ENCODE results near the gene SUMO1.

DNA sequence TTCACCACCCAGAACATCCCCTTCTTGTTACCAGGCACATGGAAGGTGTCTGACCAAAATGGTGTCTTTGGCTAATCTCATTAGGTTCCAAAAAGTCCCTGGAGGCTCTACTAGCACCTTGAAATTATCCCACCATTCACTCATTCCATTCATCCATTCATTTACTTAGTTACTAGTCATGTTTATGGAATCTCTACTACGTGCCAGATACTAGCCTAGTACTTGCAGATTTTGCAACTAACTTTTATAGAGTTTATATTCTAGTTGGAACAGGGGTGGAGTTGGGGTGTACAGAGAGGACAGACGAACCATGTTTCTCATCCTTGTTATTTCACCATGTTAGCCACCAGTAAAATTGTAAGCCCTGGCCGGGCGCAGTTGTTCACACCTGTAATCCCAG, 23.1 kb upstream of the SUMO1 start:
- TF ChIP-seq POLR2A (IDR thresholded peaks at IDR 0.05): no peak
- TF ChIP-seq, protein P1, sequence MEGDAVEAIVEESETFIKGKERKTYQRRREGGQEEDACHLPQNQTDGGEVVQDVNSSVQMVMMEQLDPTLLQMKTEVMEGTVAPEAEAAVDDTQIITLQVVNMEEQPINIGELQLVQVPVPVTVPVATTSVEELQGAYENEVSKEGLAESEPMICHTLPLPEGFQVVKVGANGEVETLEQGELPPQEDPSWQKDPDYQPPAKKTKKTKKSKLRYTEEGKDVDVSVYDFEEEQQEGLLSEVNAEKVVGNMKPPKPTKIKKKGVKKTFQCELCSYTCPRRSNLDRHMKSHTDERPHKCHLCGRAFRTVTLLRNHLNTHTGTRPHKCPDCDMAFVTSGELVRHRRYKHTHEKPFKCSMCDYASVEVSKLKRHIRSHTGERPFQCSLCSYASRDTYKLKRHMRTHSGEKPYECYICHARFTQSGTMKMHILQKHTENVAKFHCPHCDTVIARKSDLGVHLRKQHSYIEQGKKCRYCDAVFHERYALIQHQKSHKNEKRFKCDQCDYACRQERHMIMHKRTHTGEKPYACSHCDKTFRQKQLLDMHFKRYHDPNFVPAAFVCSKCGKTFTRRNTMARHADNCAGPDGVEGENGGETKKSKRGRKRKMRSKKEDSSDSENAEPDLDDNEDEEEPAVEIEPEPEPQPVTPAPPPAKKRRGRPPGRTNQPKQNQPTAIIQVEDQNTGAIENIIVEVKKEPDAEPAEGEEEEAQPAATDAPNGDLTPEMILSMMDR (IDR thresholded peaks at IDR 0.05): no peak

All from body of pancreas (tissue), 4 donors.